Calu3 (cell line): ENCODE measurements around the gene CCDC91. TPM values are rescaled to one million over a fixed set of nuclear protein-coding genes. Genes with fewer than 3 reads are reported as not detected.

Experiments used
- BruUV-seq: library from RNA; stranded (reverse); fragments of 400-500 nt; replicated peaks from 2 replicates; lab custom pipeline; 2021; lab: Mats Ljungman, UMichigan
- CTCF ChIA-PET: fragments of 300-600 bp; sonication (Branson Sonifier 250); formaldehyde crosslinking; loops from one replicate; lab custom pipeline; 2022; ENCODE audit warnings: antibody characterized with exemption; lab: Charles Lee
- DNase-seq: peaks from one replicate; pipeline ENCODE4 v3.0.0; 2022
- H3K27ac Mint-ChIP-seq: one replicate; pipeline ENCODE4 v1.8.0; 2022; ENCODE audit warnings: mixed read lengths; ENCODE audit not compliant: unreplicated experiment
- H3K27me3 Mint-ChIP-seq: one replicate; pipeline ENCODE4 v1.8.0; 2022; ENCODE audit warnings: mixed read lengths; ENCODE audit not compliant: unreplicated experiment
- H3K36me3 Mint-ChIP-seq: one replicate; pipeline ENCODE4 v1.8.0; 2022; ENCODE audit warnings: mild to moderate bottlenecking, moderate library complexity, mixed read lengths; ENCODE audit not compliant: insufficient read depth, unreplicated experiment
- H3K4me1 Mint-ChIP-seq: one replicate; pipeline ENCODE4 v1.8.0; 2022; ENCODE audit warnings: mild to moderate bottlenecking, low read depth, mixed read lengths; ENCODE audit not compliant: unreplicated experiment
- H3K4me3 Mint-ChIP-seq: one replicate; pipeline ENCODE4 v1.8.0; 2022; ENCODE audit warnings: mild to moderate bottlenecking, low read depth, moderate library complexity, mixed read lengths; ENCODE audit not compliant: unreplicated experiment
- H3K9me3 Mint-ChIP-seq: one replicate; pipeline ENCODE4 v1.8.0; 2022; ENCODE audit warnings: low read depth, mixed read lengths; ENCODE audit not compliant: unreplicated experiment
- CTCF ChIP-seq: fragments of 200-600 bp; IDR thresholded peaks from one replicate; pipeline ENCODE4 v1.8.0; 2022; ENCODE audit warnings: antibody characterized with exemption; ENCODE audit not compliant: unreplicated experiment
- intact Hi-C: fragments of 100-400 bp; cut with micrococcal nuclease; formaldehyde crosslinking; loops from one replicate; pipeline ENCODE4 v1.10.0; 2022; ENCODE audit not compliant: unreplicated experiment
- total RNA-seq: library from RNA; stranded (reverse); gene quantifications from 2 replicates; pipeline ENCODE4 v1.2.3, GENCODE V29; 2022

CCDC91 gene
- total RNA-seq, 1 experiment from 2014 or later: 25.6 TPM

GRCh38 chr12:28446031-28446430 is 255.8 kb downstream of the CCDC91 start:
- CTCF ChIA-PET: no interaction called here
- DNase-seq: no peak
- Mint-ChIP-seq H3K4me1 (no peaks in the 10 kb centered on the region), H3K36me3 (no peaks in the 10 kb centered on the region), H3K4me3 (no peak overlapping the region), H3K9me3 (no peaks in the 10 kb centered on the region), H3K27me3 (no peaks in the 10 kb centered on the region), H3K27ac (no peak overlapping the region)
- intact Hi-C loops: no loop called here
- no TSS peak for BruUV-seq
- no peak for TF ChIP-seq CTCF

GRCh38 chr12:28453686-28454085 is 263.4 kb downstream of the CCDC91 start:
- TF ChIP-seq CTCF: no peak
- Mint-ChIP-seq H3K9me3 (no peaks in the 10 kb centered on the region), H3K4me1 (no peaks in the 10 kb centered on the region), H3K27ac (no peak overlapping the region), H3K4me3 (no peak overlapping the region), H3K27me3 (no peaks in the 10 kb centered on the region), H3K36me3 (no peaks in the 10 kb centered on the region)
- intact Hi-C loops: no loop called here
- BruUV-seq: no TSS peak
- no peak for DNase-seq
- CTCF ChIA-PET: no interaction called here

- no peaks in the 10 kb centered on the region for H3K27me3 Mint-ChIP-seq
- no peak for TF ChIP-seq CTCF
- intact Hi-C loops: no loop called here
- H3K4me3 Mint-ChIP-seq: no peak overlapping the region
- no peaks in the 10 kb centered on the region for H3K36me3 Mint-ChIP-seq
- no peaks in the 10 kb centered on the region for H3K9me3 Mint-ChIP-seq
- no peak overlapping the region for H3K27ac Mint-ChIP-seq
- CTCF ChIA-PET: no interaction called here
- no TSS peak for BruUV-seq
- no peaks in the 10 kb centered on the region for H3K4me1 Mint-ChIP-seq
- DNase-seq: no peak
Measured at GRCh38 chr12:28456934-28457710, 266.9 kb downstream of the CCDC91 start.

- TF ChIP-seq CTCF: no peak
- Mint-ChIP-seq H3K4me3 (no peak overlapping the region), H3K36me3 (no peaks in the 10 kb centered on the region), H3K27ac (no peak overlapping the region), H3K27me3 (no peaks in the 10 kb centered on the region), H3K4me1 (no peaks in the 10 kb centered on the region), H3K9me3 (no peaks in the 10 kb centered on the region)
- CTCF ChIA-PET: no interaction called here
- no peak for DNase-seq
- no TSS peak for BruUV-seq
- intact Hi-C loops: no loop called here
Measured at GRCh38 chr12:28457785-28458184, 267.5 kb downstream of the CCDC91 start.
